ENCODE results near the gene GRAMD1C.

GRCh38 chr3:113878403-113878802 lies 39.8 kb downstream of the GRAMD1C start:
- TF ChIP-seq CTCF (conservative IDR thresholded peaks at IDR 0.05; ENCODE audit: low read length) = no peak
- TF ChIP-seq EZH2phosphoT487 (IDR thresholded peaks at IDR 0.05; ENCODE audit: borderline replicate concordance, low read depth, low read length) = no peak

Measured in OCI-LY7 (cell line).